SK-N-SH (cell line): ENCODE results near the gene PKP4. TPM values are rescaled to one million over a fixed set of nuclear protein-coding genes. Genes with fewer than 3 reads are reported as not detected.

ENCODE experiments used
- CTCF ChIA-PET: fragments of 300-600, 350-600 bp; formaldehyde crosslinking; extraction: SDS; loops from one replicate; lab custom pipeline; 2021; lab: Yijun Ruan, JAX
- POLR2A ChIA-PET: fragments of 350-600 bp; sonication (Branson Sonifier 250); formaldehyde crosslinking; extraction: SDS; loops from one replicate; lab custom pipeline; 2020; ENCODE audit warnings: antibody characterized with exemption, inconsistent platforms; lab: Yijun Ruan, JAX
- DNase-seq: peaks from one replicate; pipeline ENCODE4 v3.0.0; 2012
- H2AFZ ChIP-seq: fragments of 200-600 bp; sonication (generic); 2 replicates; pipeline ENCODE4 v1.8.1; 2016; ENCODE audit warnings: antibody characterized with exemption, mild to moderate bottlenecking, low read depth
- H3F3A ChIP-seq: fragments of 200-600 bp; sonication (generic); replicated peaks from 2 replicates; pipeline ENCODE3; 2016; ENCODE audit warnings: antibody characterized with exemption, mild to moderate bottlenecking; ENCODE audit not compliant: insufficient read depth
- H3K27ac ChIP-seq, 2 experiments: fragments of 200-500 bp in 1 of 2; fragments of 200-600 bp in 1 of 2; sonication (Bioruptor generic) in 1 of 2; sonication (generic), shearing (Covaris generic) in 1 of 2; 2 replicates each; pipeline versions ENCODE4 v1.5.1 to v1.6.1; 2014 to 2016; ENCODE audit warnings: low read depth in 2 of 2, inconsistent platforms in 1 of 2, low read length in 1 of 2, mild to moderate bottlenecking in 1 of 2, mixed read lengths in 1 of 2
- H3K27me3 ChIP-seq: fragments of 200-600 bp; sonication (generic), shearing (Covaris generic); 2 replicates; pipeline ENCODE4 v1.6.1; 2016; ENCODE audit warnings: mixed run types; ENCODE audit not compliant: insufficient read depth
- H3K36me3 ChIP-seq, 2 experiments: fragments of 200-500 bp in 1 of 2; fragments of 200-600 bp in 1 of 2; sonication (Bioruptor generic) in 1 of 2; sonication (generic) in 1 of 2; replicated peaks in 1 of 2; 2 replicates each; pipeline versions ENCODE3 to v1.5.1; 2014 to 2016; ENCODE audit warnings: low read length in 1 of 2, mild to moderate bottlenecking in 1 of 2; ENCODE audit not compliant: insufficient read depth in 2 of 2, control insufficient read depth in 1 of 2
- H3K4me1 ChIP-seq, 2 experiments: fragments of 200-500 bp in 1 of 2; fragments of 200-600 bp in 1 of 2; sonication (Bioruptor generic) in 1 of 2; sonication (generic), shearing (Covaris generic) in 1 of 2; 2 replicates each; pipeline versions ENCODE4 v1.5.1 to v1.6.1; 2014 to 2016; ENCODE audit warnings: low read depth in 1 of 2, low read length in 1 of 2, mixed run types in 1 of 2; ENCODE audit not compliant: insufficient read depth in 2 of 2, control insufficient read depth in 1 of 2
- H3K4me2 ChIP-seq: fragments of 200-600 bp; sonication (generic), shearing (Covaris generic); 2 replicates; pipeline ENCODE4 v1.6.1; 2017; ENCODE audit warnings: mixed run types
- H3K4me3 ChIP-seq, 2 experiments: fragments of 200-500 bp in 1 of 2; fragments of 200-600 bp in 1 of 2; sonication (Bioruptor generic) in 1 of 2; sonication (generic), shearing (Covaris generic) in 1 of 2; 2 replicates each; pipeline versions ENCODE4 v1.5.1 to v1.8.1; 2014 to 2016; ENCODE audit warnings: low read depth in 2 of 2, inconsistent platforms in 1 of 2, low read length in 1 of 2, mild to moderate bottlenecking in 1 of 2, mixed read lengths in 1 of 2, moderate library complexity in 1 of 2
- H3K79me2 ChIP-seq: fragments of 200-600 bp; sonication (generic); 2 replicates; pipeline ENCODE4 v1.8.1; 2017; ENCODE audit warnings: mild to moderate bottlenecking; ENCODE audit not compliant: insufficient read depth
- H3K9ac ChIP-seq: fragments of 200-600 bp; sonication (generic); 2 replicates; pipeline ENCODE4 v1.6.1; 2017; ENCODE audit warnings: mixed run types
- H3K9me2 ChIP-seq: fragments of 200-600 bp; sonication (generic); 2 replicates; pipeline ENCODE4 v1.6.1; 2017; ENCODE audit warnings: mixed run types
- H3K9me3 ChIP-seq: fragments of 200-600 bp; sonication (generic); 2 replicates; pipeline ENCODE4 v1.6.1; 2017; ENCODE audit warnings: mixed run types, mild to moderate bottlenecking, moderate library complexity
- H4K20me1 ChIP-seq: fragments of 200-600 bp; sonication (generic); 2 replicates; pipeline ENCODE4 v1.6.1; 2017; ENCODE audit warnings: mild to moderate bottlenecking, mixed run types; ENCODE audit not compliant: insufficient read depth
- EP300 ChIP-seq, 2 experiments: IDR thresholded peaks; 2 replicates each; pipeline versions ENCODE4 v1.4.0 to v1.6.1; 2012; ENCODE audit warnings: borderline replicate concordance in 1 of 2, low read depth in 1 of 2, low read length in 1 of 2
- EZH2phosphoT487 ChIP-seq: fragments of 200-600 bp; sonication (generic); IDR thresholded peaks from 2 replicates; pipeline ENCODE4 v1.6.1; 2017; ENCODE audit warnings: low read depth, mixed run types, mild to moderate bottlenecking, antibody characterized with exemption, moderate library complexity, borderline replicate concordance
- FOSL2 ChIP-seq: IDR thresholded peaks from 2 replicates; pipeline ENCODE4 v1.4.0; 2012; ENCODE audit warnings: low read depth, mild to moderate bottlenecking, moderate library complexity, borderline replicate concordance
- GABPA ChIP-seq: IDR thresholded peaks from 2 replicates; pipeline ENCODE4 v1.4.0; 2012; ENCODE audit warnings: low read depth, mild to moderate bottlenecking
- JUND ChIP-seq: IDR thresholded peaks from 2 replicates; pipeline ENCODE4 v1.4.0; 2012
- MAX ChIP-seq: IDR thresholded peaks from 2 replicates; pipeline ENCODE4 v1.4.0; 2012; ENCODE audit warnings: low read depth
- NFIC ChIP-seq: IDR thresholded peaks from 2 replicates; pipeline ENCODE4 v1.4.0; 2012; ENCODE audit warnings: borderline replicate concordance
- NRF1 ChIP-seq: IDR thresholded peaks from 2 replicates; pipeline ENCODE4 v1.6.1; 2012; ENCODE audit warnings: low read depth, mild to moderate bottlenecking, low read length
- PBX3 ChIP-seq: IDR thresholded peaks from 2 replicates; pipeline ENCODE4; 2012
- POLR2AphosphoS5 ChIP-seq: IDR thresholded peaks from 2 replicates; pipeline ENCODE4 v1.6.1; 2012; ENCODE audit warnings: low read depth, low read length
- SIN3A ChIP-seq: IDR thresholded peaks from 2 replicates; pipeline ENCODE4 v1.6.1; 2012; ENCODE audit warnings: low read depth, mild to moderate bottlenecking, low read length, moderate library complexity, borderline replicate concordance
- TCF12 ChIP-seq: IDR thresholded peaks from 2 replicates; pipeline ENCODE4 v1.4.0; 2012
- TEAD4 ChIP-seq: IDR thresholded peaks from 2 replicates; pipeline ENCODE4 v1.4.0; 2012; ENCODE audit warnings: mild to moderate bottlenecking, borderline replicate concordance; ENCODE audit not compliant: insufficient read depth
- USF2 ChIP-seq: fragments of 150-350 bp; IDR thresholded peaks from 2 replicates; pipeline ENCODE4 v1.6.1; 2017; ENCODE audit warnings: antibody characterized with exemption, low read length, low read depth, borderline replicate concordance
- YY1 ChIP-seq: IDR thresholded peaks from 2 replicates; pipeline ENCODE4 v1.4.0; 2012; ENCODE audit warnings: low read depth, mild to moderate bottlenecking
- WGBS: methylation state at CpG from one replicate; pipeline ENCODE4 v1.1.6; 2017; ENCODE audit warnings: low lambda C conversion rate; 5-methylcytosine and 5-hydroxymethylcytosine counted together
- polyA plus RNA-seq, 3 experiments: library from polyadenylated mRNA; depleted of rRNA; stranded (reverse); fragments of >200 nt; gene quantifications; 2 replicates each; pipeline ENCODE4 v1.2.3, GENCODE V29; 2012

PKP4 gene
- polyA plus RNA-seq, 1 of the 3 experiments (the other 2 are of a cell fraction): 10.9 TPM

GRCh38 chr2:158500333-158500732 lies 43.6 kb downstream of the PKP4 start:
- H3K4me1 ChIP-seq: peaks cover 23 to 46% of the 10 kb centered on the region in 2 experiments
- no peak for DNase-seq
- no peaks in the 10 kb centered on the region for H3K27me3 ChIP-seq
- TF ChIP-seq GABPA (no peak), USF2 (no peak)
- H3K4me2 ChIP-seq: no peak overlapping the region
- 94% methylated on average over 2 of the region's 2 CpGs for WGBS
- H3K27ac ChIP-seq: peak overlapping the region in 1 of 2 experiments; percentile 5; a peak in 1 of 4 replicates
- H3K79me2 ChIP-seq: peaks cover 41% of the 10 kb centered on the region; the same call in 1 of the 2 replicates
- H4K20me1 ChIP-seq: no peaks in the 10 kb centered on the region
- no peak overlapping the region for H2AFZ ChIP-seq
- CTCF ChIA-PET: interaction anchor here (1.4 kb wide), 1 partner anchor 39 kb away, joined by 3 read pairs; no protein-coding TSS in a partner anchor
- no peaks in the 10 kb centered on the region for H3K9me2 ChIP-seq
- H3K9me3 ChIP-seq: no peaks in the 10 kb centered on the region
- H3K4me3 ChIP-seq: no peak overlapping the region
- H3K9ac ChIP-seq: no peak overlapping the region
- no peaks in the 10 kb centered on the region for H3K36me3 ChIP-seq
- peaks cover 19% of the 10 kb centered on the region for H3F3A ChIP-seq
- POLR2A ChIA-PET: no interaction called here

GRCh38 chr2:158501301-158501700 lies 44.5 kb downstream of the PKP4 start:
- no peak overlapping the region for H3K4me2 ChIP-seq
- H3F3A ChIP-seq: peaks cover 19% of the 10 kb centered on the region
- no peaks in the 10 kb centered on the region for H3K9me2 ChIP-seq
- no peak overlapping the region for H3K4me3 ChIP-seq
- no peaks in the 10 kb centered on the region for H3K9me3 ChIP-seq
- CTCF ChIA-PET: interaction anchor here (0.9 to 1.4 kb wide), 4 partner anchors 40 to 477 kb away, joined by 3 to 4 read pairs (median 3); no protein-coding TSS in a partner anchor
- H3K4me1 ChIP-seq: peaks cover 23 to 44% of the 10 kb centered on the region in 2 experiments
- H3K36me3 ChIP-seq: no peaks in the 10 kb centered on the region
- TF ChIP-seq MAX (peak; percentile 28; the same call in 1 of the 2 replicates), SIN3A (no peak), TCF12 (peak; percentile 38; the same call in 1 of the 2 replicates), NFIC (peak; percentile 35; the same call in 1 of the 2 replicates), NRF1 (no peak)
- TF ChIP-seq, all 33 proteins: peak for 3
- Histone ChIP-seq H3K27me3 (no peaks in the 10 kb centered on the region), H4K20me1 (no peaks in the 10 kb centered on the region), H3K9ac (no peak overlapping the region), H3K79me2 (peaks cover 39% of the 10 kb centered on the region; the same call in 1 of the 2 replicates), H2AFZ (no peak overlapping the region), H3K27ac (no peak overlapping the region; a peak in 1 of 4 replicates)
- 29% methylated on average over 1 of the region's 1 CpG for WGBS
- no peak for DNase-seq
- POLR2A ChIA-PET: no interaction called here

- peaks cover 21 to 34% of the 10 kb centered on the region in 2 experiments; a peak in 3 of 4 replicates for H3K4me1 ChIP-seq
- H3K36me3 ChIP-seq: no peaks in the 10 kb centered on the region
- CTCF ChIA-PET: interaction anchor here (0.7 to 0.8 kb wide), 2 partner anchors 121 to 251 kb away, joined by 3 read pairs; no protein-coding TSS in a partner anchor
- H3K79me2 ChIP-seq: peaks cover 37% of the 10 kb centered on the region; the same call in 1 of the 2 replicates
- peak overlapping the region; percentile 35 to 55; a peak in 3 of 4 replicates for H3K27ac ChIP-seq
- no peak overlapping the region for H3K9ac ChIP-seq
- H4K20me1 ChIP-seq: no peaks in the 10 kb centered on the region
- WGBS: 10% methylated on average over 2 of the region's 2 CpGs
- no peak for DNase-seq
- no peaks in the 10 kb centered on the region for H3K27me3 ChIP-seq
- no peak for TF ChIP-seq EZH2phosphoT487
- peak in 1 of 2 experiments; percentile 69; a peak in 2 of 4 replicates for TF ChIP-seq EP300 (IDR thresholded peaks at IDR 0.05; ENCODE audit: borderline replicate concordance in 1 of 2, low read depth in 1 of 2, low read length in 1 of 2)
- TF ChIP-seq PBX3: peak; percentile 69
- peak; percentile 90 for TF ChIP-seq TCF12
- TF ChIP-seq YY1: no peak
- TF ChIP-seq TEAD4: peak; percentile 94
- 0 out of 2 replicates have a peak, but pooled peaks have one; percentile 35 for TF ChIP-seq POLR2AphosphoS5
- peak; percentile 61 for TF ChIP-seq NFIC
- TF ChIP-seq JUND: peak; percentile 83
- peak; percentile 45 for TF ChIP-seq FOSL2
- no peaks in the 10 kb centered on the region for H3K9me3 ChIP-seq
- H3K4me3 ChIP-seq: no peak overlapping the region
- POLR2A ChIA-PET: interaction anchor here (0.8 kb wide), 1 partner anchor 12 kb away, joined by 3 read pairs; no protein-coding TSS in a partner anchor
- peaks cover 16% of the 10 kb centered on the region for H3F3A ChIP-seq
- H2AFZ ChIP-seq: no peak overlapping the region
- no peaks in the 10 kb centered on the region for H3K9me2 ChIP-seq
- H3K4me2 ChIP-seq: 0 out of 2 replicates have a peak overlapping the region, but pooled peaks have one; percentile 30
Observed at GRCh38 chr2:158502974-158503373, 46.2 kb downstream of the PKP4 start.
